H54 (cell line): ENCODE measurements around the gene ORAI1.
"Not testable (repeated sequence)": the region's sequence is repeated elsewhere in the genome, so short reads cannot be mapped to it uniquely, and the experiment has no call there.

Source experiments
- DNase-seq: peaks from one replicate; pipeline ENCODE4 v3.0.0; 2011; ENCODE audit warnings: low spot score, mixed read lengths; ENCODE audit not compliant: insufficient read length
- FAIRE-seq: peaks from 3 replicates; lab custom pipeline; 2011; peaks lifted over from hg19 to GRCh38; lab: Jason Lieb, UNC
- POLR2A ChIP-seq: IDR thresholded peaks from 2 replicates; pipeline ENCODE4 v1.6.1; 2011; ENCODE audit warnings: low read depth, mild to moderate bottlenecking, low read length

The ORAI1 gene

GRCh38 chr12:121676190-121676589 is 49.9 kb downstream of the ORAI1 start:
- TF ChIP-seq POLR2A: no peak
- FAIRE-seq: no peak
- no peak for DNase-seq

DNA sequence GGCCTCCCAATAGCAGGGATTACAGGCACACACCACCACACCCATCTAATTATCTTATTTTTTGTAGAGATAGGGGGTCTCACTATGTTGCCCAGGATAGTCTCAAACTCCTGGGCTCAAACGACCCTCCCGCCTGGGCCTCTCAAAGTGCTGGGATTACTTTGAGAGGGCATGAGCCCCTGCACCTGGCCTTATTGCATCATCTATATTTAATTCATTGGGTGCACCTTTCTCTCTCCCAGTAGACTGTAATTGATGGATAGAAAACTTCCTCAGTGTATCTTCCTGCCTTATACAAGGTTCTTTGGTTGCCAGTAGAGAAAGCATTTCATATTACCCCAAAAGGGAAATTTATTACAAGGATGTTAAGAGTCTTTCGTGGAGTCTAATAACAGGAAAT is 52.0 kb downstream of the ORAI1 start:
- no peak for FAIRE-seq
- TF ChIP-seq POLR2A: no peak
- no peak for DNase-seq

DNA sequence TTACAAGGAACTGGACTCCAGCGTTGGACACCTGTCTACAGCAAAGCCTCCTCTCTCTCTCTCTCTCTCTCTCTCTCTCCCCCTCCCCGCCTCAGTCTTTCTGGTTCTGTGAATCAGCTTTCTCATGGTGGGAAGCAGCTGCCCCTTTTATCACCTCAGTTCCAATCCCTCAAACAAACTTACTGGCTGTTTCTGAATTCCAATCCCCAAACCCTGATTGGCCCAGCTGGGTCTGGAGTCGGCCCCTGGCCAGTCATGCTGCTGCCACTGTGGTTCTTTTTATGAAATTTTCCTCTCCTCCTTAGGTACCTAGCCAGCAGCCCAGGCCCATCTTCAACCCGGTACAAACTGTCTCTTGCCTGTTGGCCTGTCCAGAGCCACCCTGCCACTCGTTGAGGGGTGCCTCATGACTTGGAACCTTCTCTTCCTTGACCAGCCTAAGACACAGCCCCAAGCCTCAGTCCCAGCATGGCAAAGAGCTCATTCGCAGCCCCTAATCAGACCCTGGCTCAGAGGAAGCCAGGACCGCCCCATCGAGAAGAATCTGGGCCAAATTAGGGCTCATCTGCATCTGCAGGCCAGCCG is 52.5 kb downstream of the ORAI1 start:
- no peak for DNase-seq
- no peak for FAIRE-seq
- TF ChIP-seq POLR2A: no peak

DNA sequence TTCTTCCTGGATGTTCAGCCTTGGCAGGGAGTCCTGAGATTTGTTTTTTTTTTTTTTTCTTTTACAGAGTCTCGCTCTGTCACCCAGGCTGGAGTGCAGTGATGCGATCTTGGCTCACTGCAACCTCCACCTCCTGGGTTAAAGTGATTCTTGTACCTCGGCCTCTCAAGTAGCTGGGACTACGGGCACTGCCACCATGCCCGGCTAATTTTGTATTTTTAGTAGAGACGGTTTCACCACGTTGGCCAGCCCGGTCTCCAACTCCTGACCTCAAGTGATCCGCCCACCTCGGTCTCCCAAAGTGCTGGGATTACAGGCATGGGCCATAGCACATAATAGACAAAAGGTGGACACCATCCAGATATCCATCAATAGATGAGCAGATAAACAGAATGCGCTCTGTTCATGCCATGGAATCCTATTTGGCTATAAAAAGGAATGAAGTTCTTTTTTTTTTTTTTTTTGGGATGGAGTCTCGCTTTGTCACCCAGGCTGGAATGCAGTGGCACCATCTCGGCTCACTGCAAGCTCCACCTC is 53.4 kb downstream of the ORAI1 start:
- not testable (repeated sequence) for DNase-seq, FAIRE-seq

DNA sequence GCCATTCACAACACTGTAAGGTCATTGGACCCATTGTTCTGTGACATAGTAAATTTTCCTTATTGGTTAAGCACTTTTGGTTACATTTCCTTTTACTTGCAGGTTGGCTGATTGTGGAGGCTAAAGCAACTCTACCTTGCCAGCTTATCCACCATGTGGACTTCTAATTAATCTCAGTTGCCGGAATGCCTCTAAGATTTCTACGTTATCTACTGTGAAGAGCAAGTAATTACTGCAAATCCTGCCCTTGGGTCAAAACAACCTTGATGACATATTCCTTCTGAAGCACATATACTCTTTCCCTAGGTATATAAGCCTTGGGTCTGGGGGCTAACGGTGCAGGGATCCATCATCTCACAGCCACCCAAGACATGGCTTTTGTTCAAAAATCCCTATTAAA is 62.6 kb downstream of the ORAI1 start:
- no peak for TF ChIP-seq POLR2A
- FAIRE-seq (no peak), DNase-seq (no peak)

- DNase-seq (no peak), FAIRE-seq (no peak)
- no peak for TF ChIP-seq POLR2A
Measured at GRCh38 chr12:121689430-121689829, 63.1 kb downstream of the ORAI1 start.
